ENCODE measurements around the gene DLEC1.

DLEC1 gene

DNA sequence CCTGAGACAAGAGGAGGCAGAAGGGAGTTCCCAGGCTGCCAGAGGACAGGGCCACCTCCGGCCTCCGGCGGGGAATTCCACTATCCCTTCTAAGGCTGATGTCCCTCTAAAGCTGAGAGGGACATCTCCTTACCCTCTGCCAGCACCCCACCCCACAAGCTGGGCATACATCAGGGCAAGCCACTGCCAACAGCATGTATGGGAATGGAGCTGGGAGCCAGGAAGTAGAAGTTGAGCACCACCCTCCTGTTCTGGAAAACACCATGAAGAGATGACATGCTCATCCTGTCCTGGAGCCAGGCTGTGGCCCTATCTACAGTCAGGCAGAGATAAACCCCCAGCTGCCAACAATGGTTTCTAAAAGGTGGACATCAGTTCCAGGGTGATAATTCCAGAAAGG lies 16.7 kb upstream of the DLEC1 start:
- no peaks in the 10 kb centered on the region for H3K79me2 ChIP-seq (ENCODE audit: insufficient read depth, low read depth)
- H3K36me3 ChIP-seq (ENCODE audit: insufficient read depth) = no peaks in the 10 kb centered on the region
- H2AFZ ChIP-seq (ENCODE audit: low read depth) = no peak overlapping the region
- no peak overlapping the region for H3K27ac ChIP-seq
- no peak overlapping the region for H3K4me2 ChIP-seq
- TF ChIP-seq, protein P1, sequence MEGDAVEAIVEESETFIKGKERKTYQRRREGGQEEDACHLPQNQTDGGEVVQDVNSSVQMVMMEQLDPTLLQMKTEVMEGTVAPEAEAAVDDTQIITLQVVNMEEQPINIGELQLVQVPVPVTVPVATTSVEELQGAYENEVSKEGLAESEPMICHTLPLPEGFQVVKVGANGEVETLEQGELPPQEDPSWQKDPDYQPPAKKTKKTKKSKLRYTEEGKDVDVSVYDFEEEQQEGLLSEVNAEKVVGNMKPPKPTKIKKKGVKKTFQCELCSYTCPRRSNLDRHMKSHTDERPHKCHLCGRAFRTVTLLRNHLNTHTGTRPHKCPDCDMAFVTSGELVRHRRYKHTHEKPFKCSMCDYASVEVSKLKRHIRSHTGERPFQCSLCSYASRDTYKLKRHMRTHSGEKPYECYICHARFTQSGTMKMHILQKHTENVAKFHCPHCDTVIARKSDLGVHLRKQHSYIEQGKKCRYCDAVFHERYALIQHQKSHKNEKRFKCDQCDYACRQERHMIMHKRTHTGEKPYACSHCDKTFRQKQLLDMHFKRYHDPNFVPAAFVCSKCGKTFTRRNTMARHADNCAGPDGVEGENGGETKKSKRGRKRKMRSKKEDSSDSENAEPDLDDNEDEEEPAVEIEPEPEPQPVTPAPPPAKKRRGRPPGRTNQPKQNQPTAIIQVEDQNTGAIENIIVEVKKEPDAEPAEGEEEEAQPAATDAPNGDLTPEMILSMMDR (conservative IDR thresholded peaks at IDR 0.05; ENCODE audit: low read depth, low read length) = no peak
- H3K4me1 ChIP-seq (ENCODE audit: low read depth, poor library complexity, severe bottlenecking) = peaks cover 5% of the 10 kb centered on the region
- no peak overlapping the region for H3K9ac ChIP-seq
- H3K4me3 ChIP-seq (IDR thresholded peaks at IDR 0.05; ENCODE audit: insufficient read depth, low read depth, low read length) = no peak overlapping the region
- no peaks in the 10 kb centered on the region for H3K27me3 ChIP-seq (ENCODE audit: insufficient read depth, low read depth)
- H4K20me1 ChIP-seq (ENCODE audit: insufficient read depth) = no peaks in the 10 kb centered on the region

- Histone ChIP-seq H3K4me1 (ENCODE audit: low read depth, poor library complexity, severe bottlenecking) (peaks cover 5% of the 10 kb centered on the region), H3K4me3 (IDR thresholded peaks at IDR 0.05; ENCODE audit: insufficient read depth, low read depth, low read length) (no peak overlapping the region), H3K4me2 (no peak overlapping the region; the same call in 1 of the 2 replicates), H3K27ac (no peak overlapping the region), H3K79me2 (ENCODE audit: insufficient read depth, low read depth) (no peaks in the 10 kb centered on the region), H4K20me1 (ENCODE audit: insufficient read depth) (no peaks in the 10 kb centered on the region), H3K27me3 (ENCODE audit: insufficient read depth, low read depth) (no peaks in the 10 kb centered on the region), H3K36me3 (ENCODE audit: insufficient read depth) (no peaks in the 10 kb centered on the region), H3K9ac (no peak overlapping the region), H2AFZ (ENCODE audit: low read depth) (no peak overlapping the region)
- TF ChIP-seq, protein P1 (conservative IDR thresholded peaks at IDR 0.05; ENCODE audit: low read depth, low read length) = no peak
Observed at GRCh38 chr3:38022896-38023709, 15.9 kb upstream of the DLEC1 start.

GRCh38 chr3:38026856-38027255 lies 12.2 kb upstream of the DLEC1 start:
- Histone ChIP-seq H3K4me3 (IDR thresholded peaks at IDR 0.05; ENCODE audit: insufficient read depth, low read depth, low read length) (no peak overlapping the region), H3K9ac (no peak overlapping the region), H3K79me2 (ENCODE audit: insufficient read depth, low read depth) (no peaks in the 10 kb centered on the region), H3K4me1 (ENCODE audit: low read depth, poor library complexity, severe bottlenecking) (peaks cover 5% of the 10 kb centered on the region), H2AFZ (ENCODE audit: low read depth) (no peak overlapping the region), H4K20me1 (ENCODE audit: insufficient read depth) (no peaks in the 10 kb centered on the region), H3K4me2 (no peak overlapping the region), H3K27me3 (ENCODE audit: insufficient read depth, low read depth) (no peaks in the 10 kb centered on the region), H3K27ac (no peak overlapping the region), H3K36me3 (ENCODE audit: insufficient read depth) (no peaks in the 10 kb centered on the region)
- TF ChIP-seq, protein P1 (conservative IDR thresholded peaks at IDR 0.05; ENCODE audit: low read depth, low read length) = no peak

DNA sequence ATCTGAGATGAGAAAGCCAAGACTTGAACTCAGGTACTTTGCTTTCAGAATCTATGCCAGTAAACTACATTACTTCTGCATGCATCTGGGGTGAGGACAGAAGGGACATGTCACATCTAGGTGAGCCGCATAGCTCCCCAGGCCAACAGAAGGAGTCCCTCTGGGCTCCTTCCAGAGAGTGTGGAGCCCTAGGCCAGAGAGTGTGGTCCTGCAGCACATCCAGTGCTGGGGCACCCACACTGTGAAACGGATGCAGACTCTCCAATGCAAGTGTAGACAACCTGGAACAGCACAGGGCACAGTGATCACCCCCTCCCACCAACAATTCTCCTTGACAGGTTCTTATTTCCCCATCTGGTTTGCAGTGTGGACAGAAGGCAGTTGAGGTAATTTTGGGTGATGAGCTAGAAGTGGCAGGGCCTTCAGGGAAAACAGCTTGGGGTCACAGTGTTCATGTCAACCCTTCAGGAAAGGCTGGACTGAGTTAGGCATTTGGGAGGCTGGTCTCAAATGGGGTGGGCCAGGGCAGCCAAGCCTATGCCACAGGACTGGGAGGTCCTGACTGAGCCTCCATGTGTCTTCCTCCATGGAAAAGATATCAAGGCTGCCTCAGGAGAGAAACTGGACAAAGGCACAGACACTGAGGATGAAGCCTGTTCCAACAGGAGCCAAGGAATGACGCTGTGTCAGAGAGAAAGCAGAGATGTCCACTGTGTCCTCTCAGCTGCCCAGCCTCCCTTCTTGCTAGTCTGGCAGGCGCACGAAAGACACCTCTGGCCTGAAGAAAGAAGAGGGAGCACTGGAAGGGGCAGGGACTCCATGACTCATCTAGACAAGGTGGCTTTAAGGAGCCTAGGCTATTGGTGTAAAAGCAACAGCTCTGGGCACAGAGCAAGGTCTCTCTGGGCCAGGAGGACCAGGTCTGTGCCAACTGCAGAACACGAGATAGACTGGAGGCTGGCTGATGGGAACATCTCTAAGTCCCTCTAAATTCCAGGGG lies 11.2 kb upstream of the DLEC1 start:
- H3K36me3 ChIP-seq (ENCODE audit: insufficient read depth) = no peaks in the 10 kb centered on the region
- H3K4me1 ChIP-seq (ENCODE audit: low read depth, poor library complexity, severe bottlenecking) = peaks cover 5% of the 10 kb centered on the region
- no peak overlapping the region for H3K9ac ChIP-seq
- H3K27me3 ChIP-seq (ENCODE audit: insufficient read depth, low read depth) = no peaks in the 10 kb centered on the region
- no peak overlapping the region for H2AFZ ChIP-seq (ENCODE audit: low read depth)
- no peaks in the 10 kb centered on the region for H4K20me1 ChIP-seq (ENCODE audit: insufficient read depth)
- H3K4me3 ChIP-seq (IDR thresholded peaks at IDR 0.05; ENCODE audit: insufficient read depth, low read depth, low read length) = no peak overlapping the region
- no peak overlapping the region for H3K27ac ChIP-seq
- TF ChIP-seq, protein P1 (conservative IDR thresholded peaks at IDR 0.05; ENCODE audit: low read depth, low read length) = no peak
- no peak overlapping the region for H3K4me2 ChIP-seq
- H3K79me2 ChIP-seq (ENCODE audit: insufficient read depth, low read depth) = no peaks in the 10 kb centered on the region

Data from KMS-11 (cell line).